Gastroesophageal sphincter (tissue), 3 donors: ENCODE data around the gene PDF.

Experiments used
- POLR2A ChIP-seq, 2 donors: fragments of 450-650 bp; IDR thresholded peaks; one replicate each; pipeline ENCODE4 v1.6.1; 2017; ENCODE audit warnings: antibody characterized with exemption in 2 of 2, mild to moderate bottlenecking in 2 of 2, moderate library complexity in 1 of 2
- TF ChIP-seq, protein P1 (sequence below), 4 experiments: fragments of 200-600 bp in 2 of 4; fragments of 450-650 bp in 2 of 4; sonication (generic) in 1 of 4; IDR thresholded peaks; one replicate each; pipeline ENCODE4 v1.5.1; 2017 to 2019; ENCODE audit warnings: antibody characterized with exemption in 4 of 4, mild to moderate bottlenecking in 2 of 4, moderate library complexity in 2 of 4

DNA sequence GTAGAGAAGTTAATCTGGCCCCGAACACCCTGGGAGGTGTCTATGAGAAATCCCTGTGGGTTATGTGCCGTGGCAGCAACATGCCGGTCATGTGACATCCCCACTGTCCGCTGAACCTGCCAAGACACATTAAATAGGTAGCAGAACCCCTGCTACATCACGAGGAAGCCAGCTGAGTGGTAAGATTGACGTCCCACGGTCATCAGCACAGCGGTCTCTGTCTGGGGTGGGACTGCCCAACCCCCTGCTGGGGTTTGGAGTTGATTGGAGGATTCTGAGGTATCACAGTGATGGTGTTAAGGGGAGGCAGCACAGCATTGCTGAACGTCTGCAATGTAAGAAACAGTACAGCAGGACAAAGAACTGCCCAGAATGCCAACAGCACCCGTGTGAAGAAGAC lies 19.1 kb upstream of the PDF start:
- TF ChIP-seq POLR2A (IDR thresholded peaks at IDR 0.05) = no peak
- TF ChIP-seq, protein P1, sequence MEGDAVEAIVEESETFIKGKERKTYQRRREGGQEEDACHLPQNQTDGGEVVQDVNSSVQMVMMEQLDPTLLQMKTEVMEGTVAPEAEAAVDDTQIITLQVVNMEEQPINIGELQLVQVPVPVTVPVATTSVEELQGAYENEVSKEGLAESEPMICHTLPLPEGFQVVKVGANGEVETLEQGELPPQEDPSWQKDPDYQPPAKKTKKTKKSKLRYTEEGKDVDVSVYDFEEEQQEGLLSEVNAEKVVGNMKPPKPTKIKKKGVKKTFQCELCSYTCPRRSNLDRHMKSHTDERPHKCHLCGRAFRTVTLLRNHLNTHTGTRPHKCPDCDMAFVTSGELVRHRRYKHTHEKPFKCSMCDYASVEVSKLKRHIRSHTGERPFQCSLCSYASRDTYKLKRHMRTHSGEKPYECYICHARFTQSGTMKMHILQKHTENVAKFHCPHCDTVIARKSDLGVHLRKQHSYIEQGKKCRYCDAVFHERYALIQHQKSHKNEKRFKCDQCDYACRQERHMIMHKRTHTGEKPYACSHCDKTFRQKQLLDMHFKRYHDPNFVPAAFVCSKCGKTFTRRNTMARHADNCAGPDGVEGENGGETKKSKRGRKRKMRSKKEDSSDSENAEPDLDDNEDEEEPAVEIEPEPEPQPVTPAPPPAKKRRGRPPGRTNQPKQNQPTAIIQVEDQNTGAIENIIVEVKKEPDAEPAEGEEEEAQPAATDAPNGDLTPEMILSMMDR (IDR thresholded peaks at IDR 0.05) = no peak
